K562 (cell line): Measurements from ENCODE around the gene SACM1L. TPM values are rescaled to one million over a fixed set of nuclear protein-coding genes. Genes with fewer than 3 reads are reported as not detected.

Experiments used
- ATAC-seq: fragments of 200-7000 bp; cut with Tn5 transposase; 3 replicates; pipeline ENCODE4 v1.9.1; 2020; ENCODE audit warnings: moderate library complexity
- BruUV-seq: library from RNA; stranded (reverse); fragments of 400-500 nt; replicated peaks from 2 replicates; lab custom pipeline; 2021; lab: Mats Ljungman, UMichigan
- CTCF ChIA-PET: fragments of 300-600 bp; formaldehyde crosslinking; extraction: SDS; loops from one replicate; lab custom pipeline; 2021; ENCODE audit warnings: low intra/inter-chr PET ratio; lab: Yijun Ruan, JAX
- POLR2A ChIA-PET: fragments of 300-600, 350-650 bp; sonication (Branson Sonifier 250); formaldehyde crosslinking; extraction: SDS; loops from one replicate; lab custom pipeline; 2021; ENCODE audit warnings: antibody characterized with exemption, inconsistent platforms; lab: Yijun Ruan, JAX
- DNase-seq, 4 experiments: peaks; one replicate each; pipeline versions ENCODE4 v3.0.0 to v3.0.0-alpha.2; 2011 to 2018; ENCODE audit warnings: low spot score in 3 of 4, mixed read lengths in 3 of 4; ENCODE audit errors: extremely low read depth in 1 of 4
- FAIRE-seq: peaks from 2 replicates; lab custom pipeline; 2011; peaks lifted over from hg19 to GRCh38; lab: Jason Lieb, UNC
- H2AFZ ChIP-seq: 2 replicates; pipeline ENCODE4 v1.6.0; 2011; ENCODE audit warnings: low read depth, low read length, control low read depth, inconsistent platforms
- H3K27ac ChIP-seq: fragments of 200-600 bp; 3 replicates; pipeline ENCODE4 v1.8.0; 2011; ENCODE audit warnings: low read depth, mild to moderate bottlenecking, control low read depth, inconsistent platforms, low read length, moderate library complexity, mixed read lengths; ENCODE audit errors: extremely low read depth
- H3K27me3 ChIP-seq, 2 experiments: fragments of 300-600 bp in 1 of 2; 2 replicates in 1 of 2; 3 replicates in 1 of 2; pipeline versions ENCODE4 v1.6.0 to v1.8.0; 2011; ENCODE audit warnings: inconsistent platforms in 2 of 2, low read length in 2 of 2, mild to moderate bottlenecking in 1 of 2, mixed read lengths in 1 of 2, moderate library complexity in 1 of 2; ENCODE audit not compliant: control insufficient read depth in 2 of 2, insufficient read depth in 2 of 2
- H3K36me3 ChIP-seq: fragments of 300-600 bp; 3 replicates; pipeline ENCODE4 v1.8.0; 2011; ENCODE audit warnings: mild to moderate bottlenecking, low read length, inconsistent platforms; ENCODE audit not compliant: control insufficient read depth, insufficient read depth
- H3K4me1 ChIP-seq, 2 experiments: fragments of 200-600 bp in 1 of 2; replicated peaks in 1 of 2; 2 replicates in 1 of 2; 3 replicates in 1 of 2; pipeline versions ENCODE4 v1.5.1 to v1.8.0; 2011; ENCODE audit warnings: inconsistent platforms in 2 of 2, low read length in 2 of 2, mild to moderate bottlenecking in 1 of 2, mixed read lengths in 1 of 2, moderate library complexity in 1 of 2; ENCODE audit not compliant: control insufficient read depth in 2 of 2, insufficient read depth in 2 of 2
- H3K4me2 ChIP-seq: 2 replicates; pipeline ENCODE4 v1.6.1; 2011; ENCODE audit warnings: low read length, control low read depth, inconsistent platforms, mixed read lengths; ENCODE audit not compliant: insufficient read depth
- H3K4me3 ChIP-seq: fragments of 200-600 bp; sonication (generic), shearing (Covaris generic); 2 replicates; pipeline ENCODE4 v1.5.1; 2016; ENCODE audit warnings: control low read depth, inconsistent platforms
- H3K79me2 ChIP-seq: fragments of 200-600 bp; 3 replicates; pipeline ENCODE4 v1.8.0; 2011; ENCODE audit warnings: low read length, inconsistent platforms; ENCODE audit not compliant: control insufficient read depth, insufficient read depth
- H3K9ac ChIP-seq, 2 experiments: 2 replicates each; pipeline versions ENCODE4 v1.6.0 to v1.6.1; 2011; ENCODE audit warnings: low read depth in 2 of 2, low read length in 2 of 2, control low read depth in 1 of 2, inconsistent platforms in 1 of 2, mild to moderate bottlenecking in 1 of 2, mixed read lengths in 1 of 2; ENCODE audit not compliant: insufficient read depth in 1 of 2
- H3K9me1 ChIP-seq: one replicate; pipeline ENCODE4 v1.6.0; 2011; ENCODE audit warnings: inconsistent platforms, mild to moderate bottlenecking, low read length, moderate library complexity; ENCODE audit not compliant: control insufficient read depth, insufficient read depth
- H3K9me3 ChIP-seq: replicated peaks from 2 replicates; pipeline ENCODE4 v1.5.1; 2011; ENCODE audit warnings: low read depth, low read length, inconsistent platforms; ENCODE audit not compliant: control insufficient read depth, insufficient read depth
- H4K20me1 ChIP-seq: replicated peaks from 2 replicates; pipeline ENCODE4 v1.6.1; 2011; ENCODE audit warnings: low read length, inconsistent platforms, mixed read lengths; ENCODE audit not compliant: control insufficient read depth, insufficient read depth
- HBP1 ChIP-seq: fragments of 450-650 bp; formaldehyde crosslinking; IDR thresholded peaks from 2 replicates; pipeline ENCODE4 v1.4.0; 2022; ENCODE audit warnings: missing genetic modification characterization
- NFIC ChIP-seq: fragments of 450-650 bp; IDR thresholded peaks from 2 replicates; pipeline ENCODE4 v1.6.1; 2017; ENCODE audit warnings: mild to moderate bottlenecking, inconsistent platforms
- NFXL1 ChIP-seq: fragments of 450-650 bp; formaldehyde crosslinking; IDR thresholded peaks from 2 replicates; pipeline ENCODE4 v1.4.0; 2021; ENCODE audit warnings: mild to moderate bottlenecking
- STAG1 ChIP-seq: sonication (generic); formaldehyde crosslinking; IDR thresholded peaks from 2 replicates; pipeline ENCODE4 v1.5.0; 2020; ENCODE audit warnings: missing genetic modification reagents, borderline replicate concordance
- ZC3H4 ChIP-seq: sonication (generic); formaldehyde crosslinking; IDR thresholded peaks from 2 replicates; pipeline ENCODE4 v1.9.0; 2021; ENCODE audit warnings: missing genetic modification reagents, borderline replicate concordance
- ZNF76 ChIP-seq: fragments of 250-450 bp; sonication (Bioruptor Pico); IDR thresholded peaks from 2 replicates; pipeline ENCODE4 v1.4.0; 2020; ENCODE audit warnings: mild to moderate bottlenecking, moderate library complexity, borderline replicate concordance
- WGBS: fragments of 100-300 bp; shearing (Covaris generic); methylation state at CpG from one replicate; pipeline ENCODE4 v1.1.6; 2016; ENCODE audit warnings: low coverage, mixed read lengths; ENCODE audit not compliant: insufficient coverage; ENCODE audit errors: missing lambda C conversion rate; 5-methylcytosine and 5-hydroxymethylcytosine counted together
- in situ Hi-C: fragments of 300-500 bp; cut with MboI; formaldehyde crosslinking; loops from 4 replicates; pipeline ENCODE4 v1.15.0; 2018; ENCODE audit warnings: inconsistent platforms, mixed read lengths
- intact Hi-C: fragments of 100-400 bp; cut with micrococcal nuclease; formaldehyde crosslinking; loops from 2 replicates; pipeline ENCODE4 v1.14.2; 2022
- polyA plus RNA-seq, 8 experiments: library from polyadenylated mRNA; depleted of rRNA in 4 of 8; stranded (reverse) in 5 of 8; unstranded in 3 of 8; fragments of >200 nt; fragmentation: Nextera tagmentation in 2 of 8; fragmentation: Illumina TruSeq in 1 of 8; extraction: Ambion mirVana in 2 of 8; extraction: Trizol in 1 of 8; gene quantifications; 2 replicates each; pipeline versions ENCODE4 v1.2.1 to v1.2.3, GENCODE V29; 2011 to 2014; ENCODE audit warnings: inconsistent platforms in 1 of 8, missing spikeins in 1 of 8
- total RNA-seq, 7 experiments: library from RNA; depleted of rRNA in 6 of 7; stranded (reverse); fragments of >200 nt in 6 of 7; fragmentation: Illumina TruSeq in 2 of 7; extraction: Trizol in 2 of 7; gene quantifications; 2 replicates each; pipeline versions ENCODE4 v1.2.1 to v1.2.3, GENCODE V29; 2011 to 2021; ENCODE audit warnings: low replicate concordance in 1 of 7
- TF ChIP-seq, protein P1 (sequence below): fragments of 250-450 bp; sonication (Bioruptor Pico); IDR thresholded peaks from 2 replicates; pipeline ENCODE4 v1.4.0; 2020; ENCODE audit warnings: borderline replicate concordance
- TF ChIP-seq, protein P2 (sequence below): fragments of 450-650 bp; IDR thresholded peaks from 2 replicates; pipeline ENCODE4 v1.6.1; 2018; ENCODE audit not compliant: partially characterized antibody

Gene SACM1L
- total and polyA plus RNA-seq, 9 of the 15 experiments (the other 6 are each of a cell fraction or from before 2014, with no cell fraction given), result 25.7 to 67.2 (median 40.3) TPM

GRCh38 chr3:45776301-45776595 is 87.1 kb downstream of the SACM1L start:
- no peak overlapping the region for H2AFZ ChIP-seq
- H3K4me1 ChIP-seq, result peaks cover 0 to 9% of the 10 kb centered on the region in 2 experiments; a peak in 1 of 5 replicates
- 5% methylated on average over 3 of the region's 3 CpGs for WGBS
- in situ Hi-C loops, result no loop called here
- H3K4me2 ChIP-seq, result no peak overlapping the region
- peaks cover 44 to 83% of the 10 kb centered on the region in 2 experiments for H3K27me3 ChIP-seq
- H3K9ac ChIP-seq, result no peak overlapping the region
- no peaks in the 10 kb centered on the region; the same call in 1 of the 2 replicates for H4K20me1 ChIP-seq
- TF ChIP-seq, protein P1, sequence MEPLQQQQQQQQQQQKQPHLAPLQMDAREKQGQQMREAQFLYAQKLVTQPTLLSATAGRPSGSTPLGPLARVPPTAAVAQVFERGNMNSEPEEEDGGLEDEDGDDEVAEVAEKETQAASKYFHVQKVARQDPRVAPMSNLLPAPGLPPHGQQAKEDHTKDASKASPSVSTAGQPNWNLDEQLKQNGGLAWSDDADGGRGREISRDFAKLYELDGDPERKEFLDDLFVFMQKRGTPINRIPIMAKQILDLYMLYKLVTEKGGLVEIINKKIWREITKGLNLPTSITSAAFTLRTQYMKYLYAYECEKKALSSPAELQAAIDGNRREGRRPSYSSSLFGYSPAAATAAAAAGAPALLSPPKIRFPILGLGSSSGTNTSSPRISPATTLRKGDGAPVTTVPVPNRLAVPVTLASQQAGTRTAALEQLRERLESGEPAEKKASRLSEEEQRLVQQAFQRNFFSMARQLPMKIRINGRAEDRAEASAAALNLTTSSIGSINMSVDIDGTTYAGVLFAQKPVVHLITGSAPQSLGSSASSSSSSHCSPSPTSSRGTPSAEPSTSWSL (CRISPR knock-in tag), result no peak
- TF ChIP-seq ZNF76 (CRISPR knock-in tag), result no peak
- TF ChIP-seq, all 486 proteins: peak for 0
- POLR2A ChIA-PET, result interaction anchor here (0.8 to 1.0 kb wide), 2 partner anchors 12 kb away, joined by 3 to 4 read pairs; no protein-coding TSS in a partner anchor
- H3K36me3 ChIP-seq, result no peaks in the 10 kb centered on the region
- ATAC-seq (no peak), FAIRE-seq (no peak), DNase-seq (no peak)
- H3K27ac ChIP-seq, result no peak overlapping the region
- no peak overlapping the region for H3K4me3 ChIP-seq
- no peaks in the 10 kb centered on the region for H3K9me3 ChIP-seq
- BruUV-seq, result no TSS peak
- intact Hi-C loops, result no loop called here
- CTCF ChIA-PET, result no interaction called here
- H3K9me1 ChIP-seq, result no peaks in the 10 kb centered on the region
- H3K79me2 ChIP-seq, result no peaks in the 10 kb centered on the region

GRCh38 chr3:45776611-45777010 is 87.4 kb downstream of the SACM1L start:
- intact Hi-C loops, result no loop called here
- CTCF ChIA-PET, result no interaction called here
- Histone ChIP-seq H3K27me3 (peaks cover 46 to 83% of the 10 kb centered on the region in 2 experiments), H3K9me3 (no peaks in the 10 kb centered on the region), H3K27ac (no peak overlapping the region), H3K79me2 (no peaks in the 10 kb centered on the region), H4K20me1 (no peaks in the 10 kb centered on the region; the same call in 1 of the 2 replicates), H3K9me1 (no peaks in the 10 kb centered on the region), H3K4me2 (no peak overlapping the region), H2AFZ (no peak overlapping the region), H3K4me3 (no peak overlapping the region), H3K9ac (no peak overlapping the region), H3K36me3 (no peaks in the 10 kb centered on the region), H3K4me1 (peaks cover 0 to 9% of the 10 kb centered on the region in 2 experiments; a peak in 1 of 5 replicates)
- DNase-seq, result no peak
- POLR2A ChIA-PET, result interaction anchor here (0.8 to 1.2 kb wide), 3 partner anchors 12 to 16 kb away, joined by 3 to 4 read pairs (median 4); no protein-coding TSS in a partner anchor
- ATAC-seq, result no peak
- 3% methylated on average over 8 of the region's 8 CpGs for WGBS
- no TSS peak for BruUV-seq
- in situ Hi-C loops, result no loop called here
- no peak for TF ChIP-seq STAG1 (CRISPR knock-in tag)
- no peak for TF ChIP-seq HBP1 (CRISPR knock-in tag)
- peak; percentile 57; the same call in 1 of the 2 replicates for TF ChIP-seq NFIC
- no peak for TF ChIP-seq NFXL1 (CRISPR knock-in tag)
- no peak for TF ChIP-seq ZC3H4 (CRISPR knock-in tag)
- TF ChIP-seq, protein P2, sequence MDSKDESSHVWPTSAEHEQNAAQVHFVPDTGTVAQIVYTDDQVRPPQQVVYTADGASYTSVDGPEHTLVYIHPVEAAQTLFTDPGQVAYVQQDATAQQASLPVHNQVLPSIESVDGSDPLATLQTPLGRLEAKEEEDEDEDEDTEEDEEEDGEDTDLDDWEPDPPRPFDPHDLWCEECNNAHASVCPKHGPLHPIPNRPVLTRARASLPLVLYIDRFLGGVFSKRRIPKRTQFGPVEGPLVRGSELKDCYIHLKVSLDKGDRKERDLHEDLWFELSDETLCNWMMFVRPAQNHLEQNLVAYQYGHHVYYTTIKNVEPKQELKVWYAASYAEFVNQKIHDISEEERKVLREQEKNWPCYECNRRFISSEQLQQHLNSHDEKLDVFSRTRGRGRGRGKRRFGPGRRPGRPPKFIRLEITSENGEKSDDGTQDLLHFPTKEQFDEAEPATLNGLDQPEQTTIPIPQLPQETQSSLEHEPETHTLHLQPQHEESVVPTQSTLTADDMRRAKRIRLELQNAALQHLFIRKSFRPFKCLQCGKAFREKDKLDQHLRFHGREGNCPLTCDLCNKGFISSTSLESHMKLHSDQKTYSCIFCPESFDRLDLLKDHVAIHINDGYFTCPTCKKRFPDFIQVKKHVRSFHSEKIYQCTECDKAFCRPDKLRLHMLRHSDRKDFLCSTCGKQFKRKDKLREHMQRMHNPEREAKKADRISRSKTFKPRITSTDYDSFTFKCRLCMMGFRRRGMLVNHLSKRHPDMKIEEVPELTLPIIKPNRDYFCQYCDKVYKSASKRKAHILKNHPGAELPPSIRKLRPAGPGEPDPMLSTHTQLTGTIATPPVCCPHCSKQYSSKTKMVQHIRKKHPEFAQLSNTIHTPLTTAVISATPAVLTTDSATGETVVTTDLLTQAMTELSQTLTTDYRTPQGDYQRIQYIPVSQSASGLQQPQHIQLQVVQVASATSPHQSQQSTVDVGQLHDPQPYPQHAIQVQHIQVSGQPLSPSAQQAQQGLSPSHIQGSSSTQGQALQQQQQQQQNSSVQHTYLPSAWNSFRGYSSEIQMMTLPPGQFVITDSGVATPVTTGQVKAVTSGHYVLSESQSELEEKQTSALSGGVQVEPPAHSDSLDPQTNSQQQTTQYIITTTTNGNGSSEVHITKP, result no peak
- FAIRE-seq, result no peak
